CD4-positive, alpha-beta memory T cell (primary cell): ENCODE measurements around the gene RSU1. TPM values are rescaled to one million over a fixed set of nuclear protein-coding genes. Genes with fewer than 3 reads are reported as not detected.
"Not testable (repeated sequence)": the region's sequence is repeated elsewhere in the genome, so short reads cannot be mapped to it uniquely, and the experiment has no call there.

ENCODE experiments used
- CTCF ChIA-PET: fragments of 350-600 bp; sonication (Branson Sonifier 250); formaldehyde crosslinking; loops from one replicate; lab custom pipeline; 2021; ENCODE audit warnings: inconsistent platforms; ENCODE audit not compliant: partially characterized antibody; lab: Charles Lee
- POLR2A ChIA-PET: fragments of 350-600 bp; sonication (Branson Sonifier 250); formaldehyde crosslinking; loops from one replicate; lab custom pipeline; 2021; ENCODE audit not compliant: partially characterized antibody; lab: Charles Lee
- DNase-seq, 5 donors: peaks; one replicate each; pipeline versions ENCODE4 v3.0.0 to v3.0.0-alpha.2; 2020 to 2022; ENCODE audit warnings: mixed read lengths in 1 of 5
- H3K27ac ChIP-seq: one replicate; pipeline ENCODE4 v1.7.0; 2013; ENCODE audit warnings: low read depth, low read length
- H3K27me3 ChIP-seq: 2 replicates; pipeline ENCODE4 v1.7.0; 2013; ENCODE audit warnings: mild to moderate bottlenecking, low read length, moderate library complexity; ENCODE audit not compliant: insufficient read depth
- H3K36me3 ChIP-seq: 2 replicates; pipeline ENCODE4 v1.7.0; 2013; ENCODE audit warnings: mild to moderate bottlenecking, low read length, moderate library complexity; ENCODE audit not compliant: insufficient read depth
- H3K4me1 ChIP-seq: 2 replicates; pipeline ENCODE4 v1.7.0; 2013; ENCODE audit warnings: mild to moderate bottlenecking, low read length, moderate library complexity; ENCODE audit not compliant: insufficient read depth
- H3K4me3 ChIP-seq, 2 donors: one replicate each; pipeline ENCODE4 v1.7.0; 2013; ENCODE audit warnings: low read length in 2 of 2, mild to moderate bottlenecking in 1 of 2
- H3K9me3 ChIP-seq, 2 donors: one replicate each; pipeline ENCODE4 v1.7.0; 2013; ENCODE audit warnings: low read length in 2 of 2, control low read depth in 1 of 2; ENCODE audit not compliant: control insufficient read depth in 1 of 2
- H3K27ac Mint-ChIP-seq, 7 donors: one replicate each; pipeline ENCODE4 v1.8.0; 2020 to 2021; ENCODE audit warnings: mixed read lengths in 7 of 7, mild to moderate bottlenecking in 6 of 7, inconsistent platforms in 3 of 7, moderate library complexity in 3 of 7
- H3K27me3 Mint-ChIP-seq, 2 donors: one replicate each; pipeline ENCODE4 v1.8.0; 2020 to 2021; ENCODE audit warnings: mixed read lengths in 2 of 2
- H3K36me3 Mint-ChIP-seq, 2 donors: one replicate each; pipeline ENCODE4 v1.8.0; 2020 to 2021; ENCODE audit warnings: mixed read lengths in 2 of 2, inconsistent platforms in 1 of 2, mild to moderate bottlenecking in 1 of 2
- H3K4me1 Mint-ChIP-seq, 4 donors: one replicate each; pipeline ENCODE4 v1.8.0; 2020 to 2021; ENCODE audit warnings: mixed read lengths in 4 of 4, mild to moderate bottlenecking in 1 of 4
- H3K4me3 Mint-ChIP-seq, 8 donors: one replicate each; pipeline ENCODE4 v1.8.0; 2020 to 2021; ENCODE audit warnings: mixed read lengths in 8 of 8, mild to moderate bottlenecking in 7 of 8, moderate library complexity in 6 of 8, inconsistent platforms in 3 of 8
- H3K9me3 Mint-ChIP-seq, 8 donors: one replicate each; pipeline ENCODE4 v1.8.0; 2020 to 2021; ENCODE audit warnings: mixed read lengths in 8 of 8, mild to moderate bottlenecking in 5 of 8, inconsistent platforms in 3 of 8, moderate library complexity in 1 of 8
- intact Hi-C: fragments of 100-400 bp; cut with micrococcal nuclease; formaldehyde crosslinking; loops from one replicate; pipeline ENCODE4 v1.15.1; 2023
- polyA plus RNA-seq, 2 donors: library from polyadenylated mRNA; unstranded; fragments of 300-500 nt; fragmentation: Illumina TruSeq; gene quantifications; one replicate each; pipeline ENCODE4 v1.2.3, GENCODE V29; 2021
- total RNA-seq, 2 experiments: library from RNA; stranded (reverse); gene quantifications; one replicate each; pipeline ENCODE4 v1.2.3, GENCODE V29; 2021

Gene RSU1
- total and polyA plus RNA-seq, 4 experiments from 2014 or later = 53.6 to 186 (median 95.1) TPM

DNA sequence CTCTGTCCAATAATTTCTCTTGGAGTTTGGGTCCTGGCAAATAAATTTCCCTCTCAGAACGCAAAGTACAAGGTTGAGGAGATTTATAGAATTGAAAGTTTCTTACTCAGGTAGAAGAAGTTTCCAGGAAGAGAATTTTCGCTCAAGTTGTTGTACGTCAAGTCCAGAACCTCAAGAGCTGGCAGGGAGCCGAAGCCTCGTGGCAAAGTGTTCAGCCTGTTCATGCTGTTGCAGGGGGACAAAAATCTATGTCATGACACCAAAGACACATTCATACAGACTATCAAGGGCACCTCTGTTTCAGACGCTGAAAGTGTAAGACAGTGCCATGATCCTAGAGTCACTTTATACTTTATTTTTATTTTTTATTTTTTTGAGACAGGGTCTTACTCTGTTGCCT, 62.5 kb downstream of the RSU1 start:
- Mint-ChIP-seq H3K27me3 (no peaks in the 10 kb centered on the region), H3K9me3 (no peaks in the 10 kb centered on the region), H3K36me3 (peaks cover 58 to 59% of the 10 kb centered on the region in 2 donors), H3K4me1 (peaks cover 5 to 7% (median 6%) of the 10 kb centered on the region in 4 donors), H3K27ac (peak overlapping the region in 2 of 7 donors; percentile 11 to 23), H3K4me3 (no peak overlapping the region)
- no peak overlapping the region for H3K4me3 ChIP-seq
- intact Hi-C loops = no loop called here
- POLR2A ChIA-PET = no interaction called here
- no peaks in the 10 kb centered on the region for H3K9me3 ChIP-seq
- no peaks in the 10 kb centered on the region for H3K27me3 ChIP-seq
- no peaks in the 10 kb centered on the region for H3K4me1 ChIP-seq
- CTCF ChIA-PET = no interaction called here
- no peak overlapping the region for H3K27ac ChIP-seq
- peaks cover 12% of the 10 kb centered on the region for H3K36me3 ChIP-seq
- DNase-seq = no peak

GRCh38 chr10:16752849-16753248, 64.4 kb downstream of the RSU1 start:
- H3K36me3 ChIP-seq = peaks cover 12% of the 10 kb centered on the region

GRCh38 chr10:16752099-16752498, 65.1 kb downstream of the RSU1 start:
- Mint-ChIP-seq H3K36me3 (peaks cover 61 to 69% of the 10 kb centered on the region in 2 donors), H3K27ac (peak overlapping the region in 1 of 7 donors; percentile 67), H3K4me3 (no peak overlapping the region), H3K4me1 (peaks cover 0 to 11% (median 7%) of the 10 kb centered on the region in 4 donors), H3K27me3 (no peaks in the 10 kb centered on the region), H3K9me3 (no peaks in the 10 kb centered on the region)
- Histone ChIP-seq H3K4me1 (no peaks in the 10 kb centered on the region), H3K9me3 (no peaks in the 10 kb centered on the region), H3K27ac (no peak overlapping the region), H3K27me3 (no peaks in the 10 kb centered on the region), H3K4me3 (no peak overlapping the region), H3K36me3 (peaks cover 12% of the 10 kb centered on the region)
- DNase-seq = no peak
- ChIA-PET POLR2A (no interaction called here), CTCF (no interaction called here)
- intact Hi-C loops = no loop called here

More at GRCh38 chr10:16752849-16753248, 64.4 kb downstream of the RSU1 start:
- DNase-seq, H3K4me1 ChIP-seq, H3K27ac ChIP-seq, H3K27me3 ChIP-seq, H3K4me3 ChIP-seq, H3K9me3 Mint-ChIP-seq, H3K9me3 ChIP-seq, POLR2A ChIA-PET, H3K4me3 Mint-ChIP-seq, H3K27me3 Mint-ChIP-seq, H3K27ac Mint-ChIP-seq, intact Hi-C loops, CTCF ChIA-PET: not testable (repeated sequence)
- Mint-ChIP-seq H3K4me1 (peaks cover 4 to 11% (median 6%) of the 10 kb centered on the region in 4 donors), H3K36me3 (peaks cover 62 to 65% of the 10 kb centered on the region in 2 donors)

GRCh38 chr10:16751244-16751643, 66.0 kb downstream of the RSU1 start:
- CTCF ChIA-PET = no interaction called here
- peaks cover 60 to 69% of the 10 kb centered on the region in 2 donors for H3K36me3 Mint-ChIP-seq
- H3K4me3 Mint-ChIP-seq = no peak overlapping the region
- peaks cover 0 to 7% (median 4%) of the 10 kb centered on the region in 4 donors for H3K4me1 Mint-ChIP-seq
- Histone ChIP-seq H3K27ac (no peak overlapping the region), H3K9me3 (no peaks in the 10 kb centered on the region), H3K4me3 (no peak overlapping the region), H3K36me3 (peaks cover 12% of the 10 kb centered on the region), H3K4me1 (no peaks in the 10 kb centered on the region), H3K27me3 (no peaks in the 10 kb centered on the region)
- no peaks in the 10 kb centered on the region for H3K9me3 Mint-ChIP-seq
- POLR2A ChIA-PET = no interaction called here
- no peak for DNase-seq
- no peaks in the 10 kb centered on the region for H3K27me3 Mint-ChIP-seq
- intact Hi-C loops = no loop called here
- no peak overlapping the region for H3K27ac Mint-ChIP-seq

- H3K9me3 ChIP-seq = no peaks in the 10 kb centered on the region
- no peak for DNase-seq
- intact Hi-C loops = no loop called here
- H3K4me3 ChIP-seq = no peak overlapping the region
- no peaks in the 10 kb centered on the region for H3K4me1 ChIP-seq
- no peak overlapping the region for H3K4me3 Mint-ChIP-seq
- ChIA-PET POLR2A (no interaction called here), CTCF (no interaction called here)
- H3K27me3 Mint-ChIP-seq = no peaks in the 10 kb centered on the region
- no peak overlapping the region for H3K27ac ChIP-seq
- H3K9me3 Mint-ChIP-seq = no peaks in the 10 kb centered on the region
- peaks cover 12% of the 10 kb centered on the region for H3K36me3 ChIP-seq
- peaks cover 62 to 69% of the 10 kb centered on the region in 2 donors for H3K36me3 Mint-ChIP-seq
- H3K4me1 Mint-ChIP-seq = peaks cover 0 to 7% (median 5%) of the 10 kb centered on the region in 4 donors
- no peaks in the 10 kb centered on the region for H3K27me3 ChIP-seq
- no peak overlapping the region for H3K27ac Mint-ChIP-seq
Observed at GRCh38 chr10:16750461-16750860, 66.8 kb downstream of the RSU1 start.

DNA sequence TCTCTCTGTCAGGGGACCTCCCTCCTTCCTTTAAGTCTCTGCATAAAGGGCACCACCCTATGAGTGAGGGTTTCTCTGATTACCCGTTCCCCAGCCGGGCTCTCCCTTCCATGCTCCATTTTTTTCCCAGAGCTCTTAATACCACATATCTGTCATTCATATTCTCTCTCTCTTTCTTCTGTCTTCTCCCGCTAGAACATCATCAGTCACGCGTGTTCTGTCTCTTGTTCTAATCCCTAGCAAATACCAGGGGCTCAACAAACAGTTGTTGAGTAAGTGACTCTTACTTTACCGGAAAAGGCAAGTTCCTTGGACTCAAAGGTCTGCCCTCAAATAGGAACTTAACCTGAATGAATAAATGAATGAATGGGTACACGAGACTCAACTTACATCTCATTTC, 68.5 kb downstream of the RSU1 start:
- no peaks in the 10 kb centered on the region for H3K9me3 ChIP-seq
- no peaks in the 10 kb centered on the region for H3K4me1 ChIP-seq
- Mint-ChIP-seq H3K9me3 (no peaks in the 10 kb centered on the region), H3K36me3 (peaks cover 63 to 69% of the 10 kb centered on the region in 2 donors), H3K4me3 (no peak overlapping the region), H3K4me1 (peaks cover 0 to 6% (median 5%) of the 10 kb centered on the region in 4 donors), H3K27ac (peak overlapping the region in 2 of 7 donors; percentile 1 to 69), H3K27me3 (no peaks in the 10 kb centered on the region)
- ChIA-PET CTCF (interaction anchor here (1.1 kb wide), 1 partner anchor 29 kb away, joined by 3 read pairs; no protein-coding TSS in a partner anchor), POLR2A (no interaction called here)
- no peak overlapping the region for H3K27ac ChIP-seq
- no peaks in the 10 kb centered on the region for H3K27me3 ChIP-seq
- no peak for DNase-seq
- H3K4me3 ChIP-seq = no peak overlapping the region
- intact Hi-C loops = no loop called here
- H3K36me3 ChIP-seq = peaks cover 12% of the 10 kb centered on the region

- Histone ChIP-seq H3K27me3 (no peaks in the 10 kb centered on the region), H3K36me3 (peaks cover 3% of the 10 kb centered on the region), H3K4me3 (no peak overlapping the region), H3K4me1 (no peaks in the 10 kb centered on the region), H3K9me3 (no peaks in the 10 kb centered on the region), H3K27ac (no peak overlapping the region)
- no peak overlapping the region for H3K27ac Mint-ChIP-seq
- ChIA-PET CTCF (no interaction called here), POLR2A (no interaction called here)
- no peak for DNase-seq
- H3K4me3 Mint-ChIP-seq = no peak overlapping the region
- H3K4me1 Mint-ChIP-seq = peaks cover 0 to 6% (median 5%) of the 10 kb centered on the region in 4 donors
- intact Hi-C loops = no loop called here
- peaks cover 59 to 62% of the 10 kb centered on the region in 2 donors for H3K36me3 Mint-ChIP-seq
- H3K9me3 Mint-ChIP-seq = no peaks in the 10 kb centered on the region
- no peaks in the 10 kb centered on the region for H3K27me3 Mint-ChIP-seq
Observed at GRCh38 chr10:16746856-16747255, 70.4 kb downstream of the RSU1 start.
